HG03521 (cell line): ENCODE data around the gene FBXO42.

Experiments used
- ATAC-seq: cut with Tn5 transposase; IDR thresholded peaks from one replicate; pipeline ENCODE4 v1.9.1; 2021; ENCODE audit warnings: mild to moderate bottlenecking, moderate library complexity; ENCODE audit not compliant: unreplicated experiment

The FBXO42 gene

DNA sequence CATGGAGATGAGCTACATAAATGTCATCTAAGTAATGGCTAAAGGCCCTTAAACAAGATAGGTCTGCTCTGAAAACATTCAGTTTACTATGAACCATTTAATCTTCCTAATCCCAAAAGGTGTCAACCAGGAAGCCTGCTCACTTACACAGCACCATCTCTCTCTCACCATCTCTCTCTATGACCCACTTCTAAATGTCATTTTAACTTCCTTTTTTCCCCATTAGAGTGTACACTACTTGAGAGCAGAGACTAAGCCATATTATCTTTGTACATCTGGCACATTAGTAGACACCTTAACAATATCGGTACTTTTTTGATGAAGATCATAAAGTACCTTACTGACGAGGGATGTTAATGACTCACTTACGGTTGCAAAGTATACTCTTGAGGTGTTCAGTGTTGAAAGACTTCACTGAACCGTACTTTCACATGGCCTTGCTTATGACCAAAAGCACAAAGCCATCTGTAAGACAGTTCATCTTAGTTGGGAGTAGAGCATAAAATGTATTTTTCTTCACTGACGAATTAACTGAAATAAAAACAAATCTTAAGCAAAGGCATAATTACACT, 25.4 kb downstream of the FBXO42 start:
- ATAC-seq: no peak

GRCh38 chr1:16324456-16324890, 27.8 kb downstream of the FBXO42 start:
- no peak for ATAC-seq

GRCh38 chr1:16321176-16321867, 31.0 kb downstream of the FBXO42 start:
- ATAC-seq: no peak

DNA sequence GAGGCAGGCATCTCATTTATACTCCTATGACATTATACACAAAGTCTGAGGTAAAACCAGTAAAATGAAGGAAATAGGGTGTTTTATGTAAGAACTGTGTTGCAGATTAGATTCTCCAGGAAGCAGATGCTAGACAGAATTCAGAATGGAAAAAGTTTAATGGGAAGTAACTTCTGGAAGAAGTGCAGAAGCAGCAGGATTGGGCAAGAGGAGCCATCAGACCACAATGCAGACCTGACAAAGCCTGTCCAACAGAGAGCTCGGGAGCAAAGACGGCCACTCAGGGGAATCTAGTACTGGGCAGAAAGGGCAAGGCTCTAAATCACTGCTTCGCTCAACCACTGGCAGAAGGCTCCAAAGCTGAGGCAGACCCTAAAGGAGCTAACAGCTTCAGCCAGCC, 33.7 kb downstream of the FBXO42 start:
- no peak for ATAC-seq

DNA sequence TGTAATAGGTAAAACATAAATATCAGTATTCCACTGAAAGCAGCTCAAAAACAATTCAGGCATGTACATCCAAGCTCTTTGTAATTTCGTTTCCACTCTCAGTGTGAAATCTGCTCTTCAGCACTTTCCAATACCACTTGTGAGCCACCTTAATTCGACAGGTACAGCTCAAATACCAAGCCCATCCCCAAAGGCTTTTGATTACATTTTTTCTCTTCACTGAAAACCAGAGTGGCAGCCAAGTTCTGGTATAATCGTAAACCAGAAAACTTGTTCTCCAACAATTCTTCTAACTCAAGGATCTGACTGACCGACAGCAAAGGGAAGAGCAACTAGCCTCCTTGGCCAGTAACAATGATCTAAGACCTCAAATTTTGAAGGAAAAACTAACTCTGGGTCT, 36.8 kb downstream of the FBXO42 start:
- ATAC-seq: no peak

DNA sequence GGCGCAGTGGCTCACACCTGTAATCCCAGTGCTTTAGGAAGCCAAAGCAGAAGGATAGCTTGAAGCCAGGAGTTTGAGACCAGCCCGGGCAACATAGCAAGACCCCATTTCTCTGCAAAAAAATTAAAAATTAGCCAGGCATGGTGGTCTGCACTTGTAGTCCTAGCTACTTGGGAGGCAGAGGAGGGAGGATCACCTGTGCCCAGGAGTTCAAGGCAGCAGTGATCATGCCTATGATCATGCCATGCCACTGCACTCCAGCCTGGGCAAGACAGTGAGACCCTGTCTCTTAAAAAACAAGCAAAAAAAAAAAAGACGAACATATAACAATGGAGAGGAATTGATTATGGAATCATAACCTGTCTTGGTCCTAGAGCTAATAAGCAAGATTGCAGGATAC, 45.1 kb downstream of the FBXO42 start:
- no peak for ATAC-seq

DNA sequence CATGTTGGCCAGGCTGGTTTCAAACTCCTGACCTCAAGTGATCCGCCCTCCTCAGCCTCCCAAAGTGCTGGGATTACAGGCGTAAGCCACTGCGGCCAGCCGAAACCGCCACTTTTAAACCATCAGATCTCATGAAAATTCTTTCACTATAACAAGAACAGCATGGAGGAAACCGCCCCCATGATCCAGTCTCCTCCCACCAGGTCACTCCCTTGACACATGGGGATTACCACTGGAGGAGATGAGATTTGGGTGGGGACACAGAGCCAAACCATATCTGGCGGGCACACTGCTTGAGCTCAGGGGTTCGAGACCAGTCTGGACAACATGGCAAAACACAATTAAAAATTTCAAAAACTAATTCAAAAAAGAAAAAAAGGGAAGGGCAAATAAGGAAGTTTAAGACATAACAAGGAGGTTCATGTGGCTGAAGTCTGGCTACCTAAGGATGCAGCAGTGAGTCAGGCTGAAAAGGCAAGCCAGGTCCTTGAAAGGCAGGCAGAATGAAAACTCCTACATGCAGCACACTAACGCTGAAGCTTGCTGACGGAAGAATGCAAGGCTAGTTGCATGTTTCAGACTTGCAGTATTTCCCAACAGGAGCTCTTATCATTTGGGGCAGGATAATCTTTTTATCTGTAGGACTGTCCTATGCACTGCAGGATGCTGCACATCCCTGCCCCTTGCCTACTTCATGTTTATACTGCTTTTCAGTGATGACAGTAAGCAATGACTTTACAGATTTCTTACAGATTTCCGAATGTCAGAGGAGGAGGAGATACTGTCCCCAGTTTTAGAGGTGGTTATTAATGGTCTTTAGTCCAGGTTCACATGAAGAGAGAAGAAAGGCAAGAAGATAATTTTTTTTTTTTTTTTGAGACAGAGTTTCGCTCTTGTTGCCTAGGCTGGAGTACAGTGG, 49.3 kb downstream of the FBXO42 start:
- no peak for ATAC-seq

DNA sequence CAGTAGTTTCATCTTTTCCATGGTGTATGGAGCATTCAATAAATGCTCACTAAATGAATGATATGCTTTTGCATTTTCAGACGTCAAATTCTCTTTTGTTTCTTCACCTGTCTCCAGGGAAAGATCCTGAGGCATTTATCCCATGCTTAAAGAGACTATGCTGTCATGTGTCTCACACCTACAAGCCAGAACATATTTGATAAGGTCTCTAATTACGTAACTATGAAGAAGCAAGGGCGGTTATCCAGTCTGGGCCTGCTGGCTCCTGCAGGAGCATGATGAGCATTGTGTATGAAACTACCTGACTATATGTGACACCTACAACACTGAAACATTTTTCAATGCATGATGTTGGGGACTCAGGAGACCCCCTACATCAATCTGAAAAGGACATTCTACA, 51.8 kb downstream of the FBXO42 start:
- no peak for ATAC-seq

DNA sequence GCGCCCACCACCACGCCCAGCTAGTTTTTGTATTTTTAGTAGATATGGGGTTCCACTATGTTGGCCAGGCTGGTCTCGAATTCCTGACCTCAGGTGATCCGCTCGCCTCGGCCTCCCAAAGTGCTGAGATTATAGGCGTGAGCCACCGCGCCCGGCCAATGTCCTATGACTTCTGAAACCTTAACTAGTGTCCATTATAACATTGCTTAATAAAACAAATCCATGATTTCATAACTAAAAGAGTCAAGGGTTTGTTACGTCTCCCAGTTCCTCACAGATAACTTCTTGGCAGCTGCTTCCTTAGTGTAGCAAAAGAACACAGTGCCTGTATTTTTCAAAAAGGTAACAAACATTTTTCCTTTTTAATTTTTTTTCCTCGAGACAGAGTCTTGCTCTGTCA, 53.6 kb downstream of the FBXO42 start:
- ATAC-seq: no peak

DNA sequence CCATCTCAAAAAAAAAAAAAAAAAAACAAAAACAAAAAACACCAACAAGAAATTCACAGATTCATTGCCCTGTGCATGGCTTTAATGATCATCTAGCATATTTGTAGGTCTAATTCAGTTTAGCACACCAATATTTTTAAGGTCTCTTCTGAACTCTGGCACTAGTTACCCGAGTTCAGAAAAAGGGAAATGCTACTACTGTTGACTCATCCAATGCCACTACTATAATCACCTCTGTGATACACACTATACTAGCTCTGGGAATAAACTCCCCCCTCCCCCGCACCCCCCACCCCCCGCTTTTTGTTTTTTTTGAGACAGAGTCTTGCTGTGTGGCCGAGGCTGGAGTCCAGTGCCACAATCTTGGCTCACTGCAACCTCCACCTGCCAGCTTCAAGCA, 55.6 kb downstream of the FBXO42 start:
- no peak for ATAC-seq

GRCh38 chr1:16294219-16295212, 57.8 kb downstream of the FBXO42 start:
- no peak for ATAC-seq

- no peak for ATAC-seq
These were observed 58.7 kb downstream of the FBXO42 start for GRCh38 chr1:16293538-16293937.

- ATAC-seq: no peak
These were observed 59.5 kb downstream of the FBXO42 start for GRCh38 chr1:16292739-16293138.

DNA sequence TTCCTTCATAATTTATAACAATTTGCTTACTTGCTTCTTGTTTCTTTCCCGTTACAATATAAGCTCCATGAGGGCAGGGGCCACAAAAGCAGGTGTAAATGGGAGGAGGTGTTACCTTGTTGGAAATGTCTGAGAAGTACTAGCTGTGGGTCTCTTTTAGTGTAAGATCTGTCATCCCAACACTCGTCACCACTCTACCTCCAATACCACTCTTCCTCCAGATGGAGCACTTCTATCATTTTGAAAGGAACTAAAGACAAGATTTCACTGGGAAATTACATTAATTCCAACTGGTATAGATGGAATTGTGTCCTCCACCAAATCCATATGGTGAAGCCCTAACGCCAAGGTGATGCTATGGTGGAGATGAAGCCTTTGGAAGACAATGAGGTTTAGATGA, 62.3 kb downstream of the FBXO42 start:
- no peak for ATAC-seq

DNA sequence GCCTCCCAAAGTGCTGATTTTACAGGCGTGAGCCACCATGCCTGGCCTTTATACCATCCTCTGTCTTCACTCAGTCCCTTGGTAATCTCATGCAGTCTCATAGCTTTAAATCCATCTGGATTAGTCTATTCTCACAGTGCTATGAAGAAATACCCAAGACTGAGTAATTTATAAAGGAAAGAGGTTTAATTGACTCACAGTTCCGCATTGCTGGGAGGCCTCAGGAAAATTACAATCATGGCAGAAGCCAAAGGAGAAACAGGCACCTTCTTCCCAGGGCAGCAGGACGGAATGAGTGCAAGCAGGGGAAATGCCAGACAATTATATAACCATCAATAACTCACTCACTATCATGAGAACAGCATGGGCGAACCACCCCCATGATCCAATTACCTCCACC, 66.2 kb downstream of the FBXO42 start:
- no peak for ATAC-seq

GRCh38 chr1:16281765-16282164, 70.5 kb downstream of the FBXO42 start:
- no peak for ATAC-seq

- ATAC-seq: no peak
These were observed 73.1 kb downstream of the FBXO42 start for GRCh38 chr1:16279186-16279585.

DNA sequence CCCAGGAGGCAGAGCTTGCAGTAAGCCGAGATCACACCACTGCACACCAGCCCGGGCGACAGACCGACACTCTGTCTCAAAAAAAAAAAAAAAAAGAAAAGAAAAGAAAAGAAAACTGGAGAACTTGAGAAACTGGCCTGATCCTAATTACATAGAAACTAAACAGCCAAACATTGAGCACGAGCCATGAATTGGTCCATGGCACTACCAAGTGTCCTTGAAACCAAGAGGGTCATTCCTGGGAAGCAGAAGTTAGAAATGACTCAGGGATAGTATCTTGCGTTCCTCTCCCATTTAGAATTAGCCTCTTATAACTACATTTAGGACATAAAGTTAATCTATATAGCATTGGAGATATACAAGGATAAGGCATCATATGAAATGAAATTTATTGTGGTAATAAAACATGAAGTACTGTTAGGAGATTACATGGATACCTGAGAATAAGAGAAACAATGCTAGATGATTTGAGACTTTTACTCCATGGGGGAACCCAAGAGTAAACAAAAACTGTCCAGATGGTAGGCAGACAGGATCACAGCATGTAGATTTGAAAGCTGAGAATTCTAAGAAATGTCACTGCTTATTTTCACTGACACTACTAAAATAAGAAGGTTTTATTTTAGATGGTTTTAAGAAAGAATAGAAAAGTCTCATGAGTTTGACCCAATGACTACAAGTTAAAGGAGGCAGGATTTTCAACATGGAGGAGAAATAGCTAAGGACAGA, 75.8 kb downstream of the FBXO42 start:
- ATAC-seq: no peak

DNA sequence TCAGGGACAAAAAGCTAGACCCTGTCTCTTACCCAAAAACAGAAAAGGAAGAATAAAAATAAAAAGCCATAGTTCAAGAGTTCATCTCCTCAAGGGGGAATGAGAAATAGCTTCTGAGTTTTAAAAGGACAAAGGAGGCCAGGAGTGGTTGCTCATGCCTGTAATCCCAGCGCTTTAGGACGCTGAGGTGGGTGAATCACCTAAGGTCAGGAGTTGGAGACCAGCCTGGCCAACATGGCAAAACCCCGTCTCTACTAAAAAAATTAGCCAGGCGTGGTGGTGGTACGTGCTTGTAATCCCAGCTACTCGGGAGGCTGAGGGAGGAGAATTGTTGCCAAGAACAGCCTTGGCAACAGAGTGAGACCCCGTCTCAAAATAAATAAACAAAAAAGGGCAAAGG, 76.7 kb downstream of the FBXO42 start:
- ATAC-seq: no peak

DNA sequence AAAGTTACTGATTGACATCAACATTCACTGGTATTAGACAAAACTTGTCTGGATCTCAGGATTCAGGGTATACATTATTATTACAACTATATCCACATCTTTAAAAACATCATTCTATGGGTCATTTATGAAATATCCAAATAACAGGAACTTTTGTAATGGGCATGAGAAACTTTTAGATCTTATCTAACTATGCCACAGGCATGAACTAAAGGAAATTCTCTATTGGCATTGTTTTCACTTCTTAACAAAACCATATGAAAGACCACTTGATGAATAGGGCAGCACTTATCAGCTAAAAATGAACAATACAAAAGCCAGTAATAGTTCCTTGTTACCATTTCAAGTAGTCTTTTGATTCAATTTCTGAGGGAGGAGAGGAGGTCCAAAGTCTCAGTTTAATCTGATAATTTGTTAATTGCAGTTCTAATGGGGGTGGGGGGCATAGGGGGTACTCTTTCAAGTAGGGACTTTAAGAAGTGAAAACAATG, 84.5 kb downstream of the FBXO42 start:
- no peak for ATAC-seq
